GM19324 (cell line): ENCODE data around the gene ZBTB37.
"Not testable (repeated sequence)": the region's sequence is repeated elsewhere in the genome, so short reads cannot be mapped to it uniquely, and the experiment has no call there.

Experiments used
- ATAC-seq: cut with Tn5 transposase; IDR thresholded peaks from one replicate; pipeline ENCODE4 v1.9.1; 2021; ENCODE audit warnings: mild to moderate bottlenecking, moderate library complexity; ENCODE audit not compliant: unreplicated experiment, low FRiP score

Gene ZBTB37

DNA sequence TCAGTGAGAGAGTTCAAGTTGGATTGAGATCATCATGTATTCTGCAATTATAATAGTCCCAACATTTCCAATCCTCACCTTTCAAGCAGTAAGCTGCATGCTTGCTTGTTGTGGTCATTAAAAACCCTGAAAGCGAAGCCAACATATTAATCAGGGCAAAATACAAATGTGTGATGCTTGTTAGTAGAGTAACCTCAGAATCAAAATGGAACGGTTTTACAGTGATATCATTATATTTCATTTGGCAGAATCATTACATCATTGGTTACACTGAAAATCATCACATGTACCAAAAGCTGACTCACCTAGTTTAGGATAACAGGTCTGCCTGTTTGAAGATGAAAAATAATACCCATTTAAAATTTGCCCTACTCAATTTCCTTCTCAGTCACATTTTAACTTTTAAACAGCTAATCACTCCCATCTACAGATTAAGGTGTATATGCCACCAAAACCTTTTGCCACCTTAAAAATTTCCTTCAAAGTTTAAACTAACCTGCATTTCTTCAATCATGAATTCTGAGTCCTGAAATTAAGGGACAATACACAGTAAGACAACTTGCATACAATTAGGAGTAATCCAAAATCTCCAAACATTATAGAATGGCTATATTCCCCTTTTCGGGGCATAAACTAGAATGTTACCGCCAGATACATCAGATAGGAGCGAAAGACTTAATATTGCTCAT is 3.9 kb upstream of the ZBTB37 start:
- no peak for ATAC-seq

DNA sequence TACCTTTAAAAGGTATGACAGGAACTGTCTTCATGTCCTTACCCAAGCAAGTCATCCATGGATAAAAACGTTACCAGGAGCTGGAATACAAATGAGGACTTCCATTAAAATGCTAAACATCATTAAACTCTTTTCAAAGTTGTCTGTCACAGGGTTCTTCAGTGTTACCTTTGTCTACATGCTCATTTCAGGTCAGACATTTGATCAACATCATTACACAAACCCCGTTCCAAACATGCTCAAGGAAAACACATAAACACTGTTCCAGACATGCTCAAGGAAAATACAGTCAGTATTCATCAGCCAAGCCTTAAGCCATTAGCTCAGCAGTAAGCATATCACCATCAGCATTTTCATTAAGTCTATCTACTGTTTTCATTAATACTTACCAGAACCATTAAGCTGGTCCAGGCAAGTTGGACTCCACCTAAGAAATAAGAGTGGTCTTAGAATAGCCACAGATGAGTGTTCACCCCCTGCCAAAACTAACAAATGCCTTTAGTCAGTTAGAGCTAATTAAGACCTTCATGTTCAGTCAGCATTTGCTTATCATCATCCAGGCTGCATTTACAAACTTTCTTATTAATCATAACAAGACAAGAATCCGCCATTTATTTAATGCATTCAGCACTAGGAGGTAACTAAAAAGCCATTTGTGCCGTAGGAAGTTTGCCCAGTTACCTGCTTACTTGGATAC is 2.6 kb upstream of the ZBTB37 start:
- ATAC-seq: no peak

DNA sequence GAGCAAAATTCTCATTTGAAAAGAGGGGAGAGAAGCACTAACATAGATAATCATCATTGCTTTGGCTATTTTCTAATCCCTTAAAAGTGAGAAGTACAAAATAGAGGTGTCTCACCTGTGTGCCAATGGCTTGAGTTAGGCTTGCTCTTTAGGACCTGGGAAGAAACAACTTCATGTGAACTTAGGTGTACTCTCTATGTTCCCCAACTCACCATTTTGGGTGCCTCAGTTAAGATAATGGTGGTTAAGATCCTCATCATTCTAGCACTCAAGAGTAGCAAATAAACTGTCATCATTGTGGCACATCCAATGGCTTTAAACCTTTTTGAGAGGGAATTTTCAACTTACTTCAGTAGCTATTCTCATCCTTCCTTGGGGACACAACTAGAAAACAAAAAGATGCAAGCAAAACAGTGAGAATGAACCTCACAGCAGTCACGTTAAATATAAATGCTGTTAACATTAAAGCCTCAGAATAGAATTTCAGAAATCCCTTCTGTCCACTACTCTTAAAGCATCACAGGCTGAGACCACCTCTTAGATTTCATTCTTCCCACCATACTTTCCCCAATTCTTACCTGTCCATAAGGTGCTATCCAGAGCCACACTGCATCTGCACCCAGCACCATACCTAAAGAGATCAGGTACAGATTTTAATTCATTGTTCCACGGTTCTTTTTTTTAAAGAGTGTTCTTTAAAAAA is 1.6 kb upstream of the ZBTB37 start:
- no peak for ATAC-seq

DNA sequence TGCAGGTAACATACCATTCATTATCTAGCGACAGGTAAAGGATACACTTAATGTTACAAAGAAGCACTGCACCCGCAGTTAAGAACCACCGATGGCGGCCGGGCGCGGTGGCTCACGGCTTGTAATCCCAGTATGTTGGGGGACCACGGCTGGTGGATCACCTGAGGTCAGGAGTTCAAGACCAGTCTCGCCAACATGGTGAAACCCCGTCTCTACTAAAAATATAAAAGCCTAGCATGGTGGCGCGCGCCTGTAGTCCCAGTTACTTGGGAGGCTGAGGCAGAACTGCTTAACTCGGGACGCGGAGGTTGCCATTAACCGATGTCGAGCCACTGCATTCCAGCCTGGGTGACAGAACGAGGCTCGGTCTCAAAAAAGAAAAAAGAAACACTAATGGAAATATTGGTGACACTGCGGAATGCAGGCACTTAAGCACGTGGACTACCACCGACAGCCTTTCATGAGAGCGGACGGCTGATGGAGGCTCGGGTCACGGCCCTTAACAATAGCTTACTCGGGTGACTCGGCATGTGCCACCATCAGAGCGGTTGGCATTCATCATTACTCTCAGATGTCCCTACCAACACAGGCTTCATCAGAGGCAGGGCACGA is 933 bp upstream of the ZBTB37 start:
- ATAC-seq: no peak

DNA sequence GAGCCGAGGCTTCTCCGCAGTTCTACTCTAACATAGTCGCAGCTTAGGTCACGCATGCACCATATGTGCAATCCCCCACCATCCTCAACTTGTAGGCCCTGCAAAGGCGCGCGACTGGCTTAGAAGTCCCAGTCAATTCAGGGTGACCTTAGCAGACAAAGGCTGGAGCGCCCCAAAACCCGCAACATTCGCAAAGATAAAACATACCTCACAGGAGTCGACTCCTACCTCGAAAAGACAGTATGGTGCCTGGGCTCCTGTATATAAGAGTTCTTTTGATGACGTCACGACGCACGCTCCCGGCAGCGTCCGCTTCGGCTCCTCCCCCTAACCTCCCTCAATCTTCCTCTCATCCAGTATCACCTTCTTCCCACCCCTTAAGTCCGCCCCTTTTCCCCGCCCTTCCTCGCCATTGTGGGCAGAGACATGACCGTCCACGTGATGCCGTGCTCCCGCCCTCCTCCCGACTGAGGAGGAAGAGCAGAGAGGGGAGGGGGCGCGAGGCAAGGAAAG is 371 bp upstream of the ZBTB37 start, which contains the start of gene GAS5:
TSS of gene GAS5 (minus strand) at position 237 of the 513 bp plus-strand sequence.
- ATAC-seq: peak; percentile 69

DNA sequence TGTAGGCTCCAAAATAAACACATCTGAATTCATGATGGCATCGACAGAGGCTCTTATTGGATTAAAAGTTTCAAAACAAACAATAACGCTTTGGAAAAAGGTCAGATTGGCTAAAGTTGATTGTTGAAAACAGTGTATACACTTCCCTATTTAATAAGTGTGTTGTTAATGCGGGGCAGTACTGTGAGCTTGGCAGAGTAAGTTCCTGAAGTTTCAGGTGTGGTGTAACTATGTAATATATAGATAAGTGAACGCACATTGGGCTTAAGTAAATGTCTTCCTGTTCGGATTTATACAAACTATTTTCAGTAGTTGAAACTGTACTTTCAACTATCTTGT is 810 bp downstream of the ZBTB37 start:
- ATAC-seq: no peak

DNA sequence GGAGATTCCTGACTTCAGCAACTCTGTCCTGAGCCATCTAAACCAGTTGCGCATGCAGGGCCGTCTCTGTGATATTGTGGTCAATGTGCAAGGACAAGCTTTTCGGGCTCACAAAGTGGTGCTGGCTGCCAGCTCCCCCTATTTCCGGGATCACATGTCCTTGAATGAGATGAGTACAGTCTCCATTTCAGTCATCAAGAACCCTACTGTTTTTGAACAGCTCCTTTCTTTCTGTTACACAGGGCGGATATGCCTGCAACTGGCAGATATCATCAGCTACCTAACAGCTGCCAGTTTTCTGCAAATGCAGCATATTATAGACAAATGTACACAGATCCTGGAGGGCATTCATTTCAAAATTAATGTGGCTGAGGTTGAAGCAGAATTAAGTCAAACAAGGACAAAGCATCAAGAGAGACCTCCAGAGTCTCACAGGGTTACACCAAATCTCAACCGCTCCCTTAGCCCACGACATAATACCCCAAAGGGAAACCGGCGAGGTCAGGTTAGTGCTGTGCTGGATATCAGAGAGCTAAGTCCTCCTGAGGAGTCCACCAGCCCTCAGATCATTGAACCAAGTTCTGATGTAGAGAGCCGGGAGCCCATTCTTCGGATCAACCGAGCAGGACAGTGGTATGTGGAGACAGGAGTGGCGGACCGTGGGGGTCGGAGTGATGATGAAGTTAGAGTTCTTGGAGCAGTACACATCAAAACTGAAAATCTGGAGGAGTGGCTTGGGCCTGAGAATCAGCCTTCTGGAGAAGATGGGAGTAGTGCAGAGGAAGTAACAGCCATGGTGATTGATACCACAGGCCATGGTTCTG is 2.3 kb downstream of the ZBTB37 start:
- no peak for ATAC-seq

DNA sequence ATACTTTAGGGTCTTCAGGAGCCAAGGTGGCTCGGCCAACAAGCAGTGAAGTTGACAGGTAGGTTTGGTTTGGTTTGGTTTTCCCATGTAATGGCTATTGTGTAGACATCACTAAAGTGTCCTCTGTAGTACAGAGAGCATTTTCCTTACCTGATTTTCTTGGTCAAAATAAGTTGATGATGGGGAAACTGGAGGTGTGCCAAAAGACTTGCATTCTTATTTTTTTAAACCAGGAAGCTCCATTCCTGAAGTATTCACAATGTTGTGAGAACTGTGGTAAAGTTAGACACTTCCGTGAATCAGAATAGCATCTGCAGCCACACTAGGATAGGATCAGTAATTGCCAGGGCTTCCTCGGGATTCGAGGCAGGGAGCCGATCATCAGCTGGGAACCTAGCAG is 2.9 kb downstream of the ZBTB37 start:
- ATAC-seq: no peak

DNA sequence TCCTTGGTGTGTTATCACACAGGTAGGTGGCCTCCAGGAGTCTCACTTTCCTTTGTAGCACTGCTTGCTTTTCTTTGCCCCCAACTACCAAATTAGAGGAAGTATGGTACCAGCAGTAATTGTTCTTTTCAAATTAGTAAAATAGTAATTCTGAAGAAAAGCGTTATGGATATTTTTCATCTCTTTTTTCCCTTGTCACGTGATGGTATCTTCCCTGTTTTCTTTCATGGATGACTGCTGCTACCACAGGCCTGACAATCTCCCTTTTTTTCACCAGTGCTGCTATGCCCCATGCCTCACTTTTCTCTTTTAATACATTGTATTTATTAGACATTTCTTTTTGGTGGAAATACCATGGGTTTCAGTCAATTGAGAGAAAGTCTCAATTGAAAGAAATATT is 3.3 kb downstream of the ZBTB37 start:
- ATAC-seq: no peak

DNA sequence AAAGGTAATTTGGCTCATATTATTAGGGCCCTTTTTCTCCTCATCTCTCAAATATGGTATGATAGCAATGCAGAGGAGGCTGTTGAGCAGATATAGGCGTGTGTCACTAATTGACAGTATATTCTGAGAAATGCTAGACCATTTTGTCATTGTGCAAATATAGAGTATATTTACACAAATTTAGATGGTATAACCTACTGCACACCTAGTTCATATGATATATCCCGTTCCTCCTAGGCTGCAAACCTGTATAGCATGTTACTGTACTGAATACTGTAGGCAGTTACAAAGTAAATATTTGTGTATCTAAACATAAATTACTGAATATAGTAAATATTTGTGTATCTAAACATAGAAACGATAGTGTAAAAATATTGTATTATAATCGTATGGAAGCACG is 8.6 kb downstream of the ZBTB37 start:
- ATAC-seq: no peak

DNA sequence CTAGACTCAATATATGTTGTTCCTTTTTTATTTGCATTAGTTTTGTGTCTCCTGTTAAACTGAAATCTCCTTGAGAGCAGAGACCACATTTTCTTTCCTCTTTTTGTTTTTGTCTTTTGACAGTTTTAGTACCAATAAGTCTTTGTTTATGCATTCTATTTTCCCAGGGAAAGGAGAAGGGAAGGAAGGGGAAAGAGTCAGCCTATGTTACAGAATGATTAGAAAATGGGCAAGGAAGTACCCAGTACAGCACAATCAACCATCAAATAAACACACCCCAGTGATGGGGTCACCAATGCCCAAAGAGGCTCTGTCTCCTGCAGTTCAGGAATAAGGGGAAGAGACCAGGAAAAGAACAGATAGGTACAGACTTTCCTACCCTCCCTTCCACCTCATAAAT is 10.1 kb downstream of the ZBTB37 start:
- ATAC-seq: no peak

DNA sequence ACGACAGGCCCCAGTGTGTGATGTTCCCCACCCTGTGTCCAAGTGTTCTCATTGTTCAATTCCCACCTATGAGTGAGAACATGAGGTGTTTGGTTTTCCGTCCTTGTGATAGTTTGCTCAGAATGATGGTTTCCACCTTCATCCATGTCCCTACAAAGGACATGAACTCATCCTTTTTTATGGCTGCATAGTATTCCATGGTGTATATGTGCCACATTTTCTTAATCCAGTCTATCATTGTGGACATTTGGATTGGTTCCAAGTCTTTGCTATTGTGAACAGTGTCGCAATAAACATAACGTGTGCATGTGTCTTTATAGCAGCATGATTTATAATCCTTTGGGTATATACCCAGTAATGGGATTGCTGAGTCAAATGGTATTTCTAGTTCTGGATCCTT is 12.9 kb downstream of the ZBTB37 start:
- not testable (repeated sequence) for ATAC-seq

DNA sequence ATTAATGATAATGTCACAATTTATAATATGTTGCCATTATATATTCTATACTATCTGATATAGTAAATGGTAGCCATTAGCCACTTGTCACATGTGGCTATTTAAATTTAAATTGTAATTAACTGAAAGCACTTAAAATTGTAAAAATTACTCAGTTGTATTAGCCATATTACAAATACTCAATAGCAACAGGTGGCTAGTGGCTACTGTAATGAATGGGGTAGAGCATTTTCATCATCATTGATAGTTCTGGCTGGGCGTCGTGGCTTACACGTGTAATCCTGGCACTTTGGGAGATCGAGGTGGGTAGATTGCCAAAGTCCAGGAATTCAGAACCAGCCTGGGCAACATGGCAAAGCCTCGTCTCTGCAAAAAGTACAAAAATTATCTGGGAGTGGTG is 16.5 kb downstream of the ZBTB37 start:
- no peak for ATAC-seq

DNA sequence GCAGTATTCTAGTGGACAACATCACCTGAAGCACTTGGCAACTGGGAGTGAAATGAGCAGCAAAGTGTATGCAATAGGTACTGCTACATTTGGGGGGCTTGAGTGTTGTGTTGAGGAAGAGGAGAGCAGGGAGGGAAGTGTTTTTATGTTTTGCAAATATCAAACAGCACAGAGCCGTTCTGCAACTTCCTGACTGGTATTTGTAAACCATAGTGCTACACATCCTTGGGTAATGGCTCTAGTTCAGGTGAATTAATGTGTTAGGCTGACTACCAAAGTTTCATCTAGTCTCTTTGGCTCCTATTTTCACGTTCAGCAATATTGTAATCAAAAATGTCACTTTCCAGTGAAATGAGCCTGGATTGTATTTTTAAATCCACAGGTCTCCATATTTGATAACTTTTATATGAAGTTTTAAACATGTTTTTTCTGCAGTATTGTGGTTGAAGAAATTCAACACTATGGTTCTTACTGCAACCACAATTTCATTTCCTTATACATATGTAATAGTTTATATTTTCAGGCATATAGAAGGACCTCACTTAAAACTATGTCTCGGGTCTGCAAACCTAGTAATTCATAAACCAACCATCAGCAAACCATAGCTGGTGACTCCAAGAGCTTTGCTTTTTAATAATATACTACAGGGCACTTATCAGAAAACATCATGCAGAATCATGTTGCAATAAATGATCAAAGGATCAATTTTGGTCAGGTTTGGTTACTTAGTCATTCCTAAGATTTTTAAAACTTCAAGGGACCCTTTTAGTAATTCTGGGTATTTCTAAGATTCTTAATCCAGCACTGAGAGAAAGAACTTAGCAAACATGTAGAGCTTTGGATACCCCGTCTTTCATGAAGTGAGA is 18.8 kb downstream of the ZBTB37 start:
- no peak for ATAC-seq

DNA sequence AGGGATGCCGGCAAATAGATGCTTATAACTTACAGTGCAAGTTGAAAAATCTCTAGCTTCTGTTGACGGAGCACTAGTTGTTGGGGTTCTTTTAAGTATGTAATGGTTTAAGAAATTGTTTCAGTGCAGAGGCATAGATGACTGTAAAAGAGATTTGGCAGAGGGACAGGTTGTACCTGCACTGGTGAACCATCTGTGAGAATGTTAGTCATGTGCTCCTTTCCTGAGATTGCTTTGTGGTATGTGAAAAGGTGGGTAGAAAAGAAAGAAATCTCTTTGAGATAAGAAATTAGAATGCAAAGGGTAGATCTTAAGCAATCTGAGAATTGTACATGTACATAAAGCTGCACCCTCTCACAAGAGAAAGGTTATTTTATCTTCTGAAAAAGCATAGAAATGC is 19.4 kb downstream of the ZBTB37 start:
- no peak for ATAC-seq

DNA sequence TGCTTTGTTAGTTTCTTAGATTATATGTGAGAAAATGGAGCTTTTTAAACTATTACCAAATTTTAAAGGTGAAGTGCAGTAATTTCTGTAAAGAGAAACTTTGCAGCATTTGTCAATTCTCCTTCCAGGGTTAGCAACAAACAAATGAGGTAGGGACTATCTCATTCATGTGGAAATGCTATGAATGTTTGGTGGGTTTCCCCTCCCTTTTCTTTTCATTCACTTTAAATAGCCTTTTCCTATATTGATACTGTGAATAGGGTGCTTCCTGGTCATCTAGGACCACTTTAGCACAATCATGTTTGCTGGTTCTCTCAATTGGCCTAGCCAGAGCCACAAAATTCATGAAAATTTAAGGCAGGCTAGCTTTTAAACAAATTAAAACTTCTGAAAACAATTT is 20.6 kb downstream of the ZBTB37 start:
- ATAC-seq: no peak

DNA sequence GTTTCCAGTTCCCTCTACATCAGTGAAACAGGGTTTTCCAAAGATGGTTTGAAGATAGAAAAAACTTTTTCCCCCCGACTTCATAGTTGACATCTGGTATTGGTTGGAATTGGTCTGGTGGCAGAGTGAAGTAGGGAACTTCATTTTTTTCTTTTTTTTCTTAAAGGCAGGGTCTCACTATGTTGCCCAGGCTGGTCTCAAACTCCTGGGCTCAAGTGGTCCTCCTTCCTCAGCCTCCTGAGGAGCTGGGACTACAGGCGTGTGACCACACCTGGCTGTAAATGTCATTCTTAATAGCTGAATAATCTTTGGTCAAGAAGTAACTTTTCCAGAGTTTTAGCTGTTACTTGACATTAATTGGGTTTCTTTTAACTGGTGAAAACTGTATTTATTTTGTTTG is 21.7 kb downstream of the ZBTB37 start:
- no peak for ATAC-seq

DNA sequence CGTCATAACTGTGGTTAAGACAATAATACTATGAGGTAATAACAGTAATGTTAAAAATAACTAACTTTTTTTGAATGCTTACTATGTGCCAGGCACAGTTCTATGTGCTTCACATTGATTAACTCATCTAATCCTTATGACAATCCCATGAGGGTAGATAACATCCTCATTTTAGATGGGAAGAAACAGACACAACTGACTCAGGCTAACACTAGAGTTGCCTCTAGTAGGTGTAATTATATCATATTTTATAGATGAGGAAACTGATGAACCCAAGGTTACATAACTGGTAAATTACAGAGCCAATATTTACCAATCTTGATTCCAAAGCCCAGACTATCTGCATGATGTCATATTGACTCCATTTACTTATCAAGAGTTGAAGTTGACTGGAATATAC is 25.4 kb downstream of the ZBTB37 start:
- ATAC-seq: no peak

DNA sequence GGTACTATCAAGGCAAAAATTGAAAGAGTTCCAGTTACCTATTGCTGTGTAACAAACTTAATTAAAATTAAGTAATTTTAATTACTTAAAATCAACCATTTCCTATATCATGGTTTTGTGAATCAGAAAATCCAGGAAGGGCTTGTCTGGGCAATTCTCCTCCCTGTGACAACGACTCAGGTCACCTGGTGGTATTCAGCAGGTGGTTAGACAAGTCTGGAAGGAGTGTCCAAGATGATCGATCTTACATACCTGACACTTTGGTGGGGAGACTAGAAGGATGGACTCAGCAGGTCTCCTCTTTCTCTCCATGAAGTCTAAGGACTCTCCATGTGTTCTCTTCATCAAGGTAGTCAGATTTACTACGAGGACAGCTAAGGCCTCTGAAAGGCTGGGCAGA is 26.0 kb downstream of the ZBTB37 start:
- no peak for ATAC-seq
